GDM1 (cell line): ENCODE data around the gene PTGR1.

ENCODE experiments used
- DNase-seq: peaks from one replicate; lab custom pipeline; 2025; lab: John Stamatoyannopoulos, UW

PTGR1 gene

DNA sequence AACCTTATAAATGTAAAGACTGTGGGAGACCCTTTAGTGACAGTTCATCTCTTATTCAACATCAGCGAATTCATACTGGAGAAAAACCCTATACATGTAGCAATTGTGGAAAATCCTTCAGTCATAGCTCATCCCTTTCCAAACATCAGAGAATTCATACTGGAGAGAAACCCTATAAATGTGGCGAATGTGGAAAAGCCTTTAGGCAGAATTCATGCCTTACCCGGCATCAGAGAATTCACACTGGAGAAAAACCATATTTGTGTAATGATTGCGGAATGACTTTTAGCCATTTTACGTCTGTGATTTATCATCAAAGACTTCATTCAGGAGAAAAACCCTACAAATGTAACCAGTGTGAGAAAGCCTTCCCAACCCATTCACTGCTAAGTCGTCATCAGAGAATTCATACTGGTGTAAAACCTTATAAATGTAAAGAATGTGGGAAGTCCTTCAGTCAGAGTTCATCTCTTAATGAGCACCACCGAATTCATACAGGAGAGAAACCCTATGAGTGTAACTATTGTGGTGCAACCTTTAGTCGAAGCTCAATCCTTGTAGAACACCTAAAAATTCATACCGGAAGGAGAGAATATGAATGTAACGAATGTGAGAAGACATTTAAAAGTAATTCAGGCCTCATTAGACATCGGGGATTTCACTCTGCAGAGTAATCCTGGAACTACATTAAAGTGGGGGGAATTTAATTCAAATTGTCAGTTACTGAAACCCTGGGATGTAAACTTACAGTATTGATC is 56.8 kb downstream of the PTGR1 start:
- DNase-seq: no peak

DNA sequence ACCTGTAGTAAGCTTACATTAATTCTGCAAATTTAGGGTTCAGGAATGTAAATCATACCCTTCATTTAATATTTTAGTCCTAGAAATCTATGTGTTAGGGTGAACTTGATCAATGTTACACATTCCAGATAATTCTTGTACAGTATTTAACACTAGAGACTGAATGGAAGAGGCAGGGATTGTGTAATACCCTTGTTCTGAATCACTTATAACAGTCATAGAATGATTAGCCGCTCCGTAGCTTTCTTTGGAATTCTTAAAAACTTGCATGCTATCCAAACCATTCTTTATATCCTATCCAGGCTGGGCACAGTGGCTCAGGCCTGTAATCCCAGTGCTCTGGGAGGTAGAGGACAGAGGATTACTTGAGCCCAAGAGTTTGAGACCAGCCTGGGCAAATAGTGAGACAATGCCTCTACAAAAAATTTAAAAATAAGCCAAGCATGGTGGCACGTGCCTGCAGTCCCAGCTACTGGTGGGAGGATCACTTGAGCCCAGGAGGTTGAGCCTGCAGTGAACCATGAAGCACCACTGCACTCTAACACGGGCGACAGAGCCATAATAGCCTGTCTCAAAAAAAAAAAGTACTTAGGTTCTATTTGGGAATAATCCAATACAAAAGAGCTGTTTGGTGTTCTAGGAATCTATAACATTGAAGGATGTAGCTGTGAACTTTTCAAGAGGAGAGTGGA is 66.2 kb downstream of the PTGR1 start:
- DNase-seq: no peak

DNA sequence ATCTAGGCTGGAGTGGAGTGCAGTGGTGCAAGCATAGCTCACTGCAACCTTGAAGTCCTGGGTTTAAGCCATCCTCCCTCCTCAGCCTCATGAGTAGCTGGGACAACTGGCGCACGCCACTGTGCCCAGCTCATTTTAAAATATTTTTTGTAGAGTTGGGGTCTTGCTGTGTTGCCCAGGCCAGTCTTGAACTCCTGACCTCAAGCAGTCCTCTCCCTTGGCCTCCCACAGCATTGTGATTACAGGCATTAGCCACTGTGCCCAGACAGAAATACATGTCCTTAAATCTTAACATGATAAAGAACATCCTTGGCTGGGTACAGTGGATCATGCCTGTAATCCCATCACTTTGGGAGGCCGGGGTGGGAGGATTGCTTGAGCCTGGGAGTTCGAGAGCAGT is 67.7 kb downstream of the PTGR1 start:
- DNase-seq: no peak

DNA sequence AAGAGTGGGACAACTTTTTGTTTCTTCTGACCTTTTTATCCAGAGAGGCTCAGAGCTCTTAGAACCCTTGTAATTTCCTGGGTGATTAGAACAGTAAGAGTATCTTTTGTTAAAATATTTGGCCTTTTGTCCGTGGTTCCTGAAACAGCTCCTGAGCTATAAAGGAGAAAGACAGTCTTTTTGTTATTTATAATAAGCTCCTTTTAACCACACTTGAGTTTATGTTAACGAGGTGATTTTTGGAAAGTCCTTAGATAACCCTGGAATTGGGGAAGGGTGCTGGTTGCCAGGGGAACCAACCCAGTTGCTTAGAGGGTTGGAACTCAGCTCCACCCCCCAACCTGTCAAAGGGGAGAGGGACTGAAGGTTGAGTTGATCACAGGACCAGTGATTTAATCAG is 69.7 kb downstream of the PTGR1 start:
- DNase-seq: no peak

DNA sequence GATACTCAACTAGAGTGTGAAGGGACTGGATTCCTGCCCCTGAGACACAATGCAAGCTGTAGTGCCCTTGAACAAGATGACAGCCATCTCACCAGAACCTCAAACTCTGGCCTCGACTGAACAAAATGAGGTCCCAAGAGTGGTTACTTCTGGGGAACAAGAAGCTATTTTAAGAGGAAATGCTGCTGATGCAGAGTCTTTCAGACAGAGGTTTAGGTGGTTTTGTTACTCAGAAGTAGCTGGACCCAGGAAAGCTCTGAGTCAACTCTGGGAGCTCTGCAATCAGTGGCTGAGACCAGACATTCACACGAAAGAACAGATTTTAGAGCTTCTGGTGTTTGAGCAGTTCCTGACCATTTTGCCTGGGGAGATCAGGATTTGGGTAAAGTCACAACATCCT is 72.1 kb downstream of the PTGR1 start:
- no peak for DNase-seq

DNA sequence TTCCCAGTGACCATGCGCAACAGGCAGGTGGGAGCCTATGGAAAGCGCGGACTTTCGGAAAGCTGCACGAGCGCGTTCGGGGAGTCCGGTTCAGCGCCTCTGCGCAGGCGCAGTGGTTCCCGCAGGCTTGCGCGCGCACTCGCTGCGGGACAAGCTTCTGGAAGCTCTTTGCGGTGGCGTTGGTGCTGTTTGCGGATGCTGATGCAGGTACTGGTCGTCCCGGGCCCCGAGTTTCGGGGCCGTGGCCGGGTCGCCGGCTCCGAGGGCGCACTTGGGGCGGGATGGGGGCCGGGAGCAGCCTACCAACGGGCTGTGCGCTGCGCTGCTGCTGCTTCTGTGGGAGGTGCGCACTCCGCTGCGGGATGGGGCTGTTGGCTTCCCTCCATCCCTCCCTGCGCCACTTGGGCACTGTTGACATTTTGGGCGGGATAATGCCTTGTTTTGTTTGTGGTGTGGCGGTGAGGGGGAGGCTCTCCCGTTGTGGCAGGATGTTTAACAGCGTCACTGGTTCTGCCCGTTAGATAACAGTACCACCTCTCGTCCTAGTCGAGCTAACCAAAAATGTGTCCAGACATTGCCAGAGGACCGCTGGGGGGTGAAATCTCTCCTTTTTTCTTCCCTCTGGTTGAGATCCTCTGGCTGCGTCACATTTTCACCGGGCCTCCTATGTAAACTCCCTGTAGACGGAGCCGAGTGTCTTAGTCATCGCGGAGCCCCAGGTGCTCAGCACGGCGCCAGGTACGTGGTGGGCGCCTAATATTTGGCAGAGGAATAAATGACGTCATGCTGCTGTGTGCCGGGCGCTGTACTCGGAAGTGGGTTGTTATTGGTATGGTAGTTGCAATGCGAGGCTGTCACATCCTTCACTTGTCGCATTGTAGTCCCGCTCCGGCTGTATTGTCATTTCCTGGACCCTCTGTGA is 74.1 kb downstream of the PTGR1 start, which contains the start of gene ZNF483:
Gene ZNF483 (plus strand): TSS at position 124 of the 922 bp plus-strand sequence. CDS start 2,217 bp downstream, outside the sequence.
- no peak for DNase-seq

DNA sequence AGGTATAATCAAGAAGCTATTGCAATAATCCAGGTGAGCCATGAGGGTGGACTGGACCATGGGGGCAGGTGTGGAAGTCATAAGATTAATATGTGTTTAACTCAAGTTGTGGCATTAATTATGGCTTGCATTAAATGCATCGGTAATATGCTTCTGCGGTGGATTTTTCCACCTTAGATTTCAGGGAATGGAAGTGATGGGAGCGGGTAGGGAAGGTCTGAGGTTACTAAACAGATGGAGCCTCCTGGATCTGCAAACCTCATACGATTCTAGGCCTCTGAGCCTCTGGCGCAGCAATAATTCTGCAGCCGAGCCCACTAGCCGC is 74.8 kb downstream of the PTGR1 start:
- DNase-seq: no peak

DNA sequence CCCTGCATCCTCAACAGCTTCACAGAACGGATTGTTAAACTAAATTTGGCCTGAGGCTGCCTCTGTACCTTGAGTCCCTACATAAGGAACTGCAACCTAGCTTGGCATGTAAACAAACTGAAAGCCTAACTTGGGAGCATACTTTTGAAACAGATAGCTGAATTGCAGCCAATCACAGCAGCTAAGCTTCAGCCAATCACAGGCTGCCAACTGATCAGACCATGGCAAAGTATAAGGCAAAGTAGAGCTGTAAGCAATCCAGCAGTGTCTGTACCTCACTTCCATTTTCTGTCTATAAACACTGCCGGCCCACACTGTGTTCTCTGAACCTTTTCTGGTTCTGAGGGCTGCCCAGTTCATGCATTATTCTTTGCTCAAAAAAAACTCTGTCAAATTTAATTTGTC is 83.4 kb downstream of the PTGR1 start:
- DNase-seq: no peak

DNA sequence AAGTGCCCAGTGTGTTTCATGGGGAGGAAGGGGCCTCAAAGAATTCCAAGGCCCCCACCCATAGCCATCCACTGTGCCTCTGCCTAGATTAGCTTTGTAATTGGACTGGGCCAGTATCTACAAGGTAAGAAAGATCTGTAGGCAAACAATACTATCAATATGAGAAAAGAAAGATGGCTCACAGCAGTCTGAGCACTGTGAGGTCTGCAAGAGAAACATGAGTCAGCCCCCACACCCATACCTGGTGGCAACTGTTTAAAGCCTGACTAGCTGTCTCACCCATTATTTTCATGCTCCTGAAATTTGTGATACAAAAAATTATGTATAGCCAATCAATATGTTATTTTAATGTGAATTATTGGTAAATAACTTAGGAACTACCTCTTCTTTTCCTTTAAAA is 84.5 kb downstream of the PTGR1 start:
- DNase-seq: no peak
